Activated T-cell treated with anti-CD3 and anti-CD28 coated beads for 24 hours (primary cell): ENCODE data around the gene CCDC197.

Experiments used
- DNase-seq: peaks from one replicate; pipeline ENCODE4 v3.0.0-alpha.2; 2020; ENCODE audit warnings: low read depth

Gene CCDC197

DNA sequence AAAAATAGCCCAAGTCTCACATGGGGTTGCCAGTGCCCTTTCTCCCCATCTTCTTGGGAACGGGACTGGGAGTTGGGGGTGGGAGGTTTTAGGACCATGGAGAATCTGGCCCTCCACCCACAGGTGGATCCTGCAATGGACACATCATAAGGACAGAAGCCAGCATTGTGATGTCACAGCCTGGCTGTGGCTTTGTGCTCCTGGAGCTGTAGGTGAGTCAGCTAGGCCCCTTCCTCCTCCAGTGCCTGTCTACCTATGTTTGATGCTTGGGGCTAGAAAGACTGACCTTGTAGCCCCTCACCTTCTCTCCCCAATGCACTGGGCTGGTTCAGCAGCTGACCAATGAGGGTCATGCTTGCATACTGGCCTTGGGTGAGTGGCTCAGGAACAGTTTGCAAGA, at the start of gene CCDC197:
CCDC197 (plus strand) TSS at position 220 of the 400 bp plus-strand sequence. CDS start 831 bp downstream, outside the sequence.
- no peak for DNase-seq

GRCh38 chr14:93949511-93950075, 47.5 kb upstream of the CCDC197 start:
- DNase-seq: no peak

DNA sequence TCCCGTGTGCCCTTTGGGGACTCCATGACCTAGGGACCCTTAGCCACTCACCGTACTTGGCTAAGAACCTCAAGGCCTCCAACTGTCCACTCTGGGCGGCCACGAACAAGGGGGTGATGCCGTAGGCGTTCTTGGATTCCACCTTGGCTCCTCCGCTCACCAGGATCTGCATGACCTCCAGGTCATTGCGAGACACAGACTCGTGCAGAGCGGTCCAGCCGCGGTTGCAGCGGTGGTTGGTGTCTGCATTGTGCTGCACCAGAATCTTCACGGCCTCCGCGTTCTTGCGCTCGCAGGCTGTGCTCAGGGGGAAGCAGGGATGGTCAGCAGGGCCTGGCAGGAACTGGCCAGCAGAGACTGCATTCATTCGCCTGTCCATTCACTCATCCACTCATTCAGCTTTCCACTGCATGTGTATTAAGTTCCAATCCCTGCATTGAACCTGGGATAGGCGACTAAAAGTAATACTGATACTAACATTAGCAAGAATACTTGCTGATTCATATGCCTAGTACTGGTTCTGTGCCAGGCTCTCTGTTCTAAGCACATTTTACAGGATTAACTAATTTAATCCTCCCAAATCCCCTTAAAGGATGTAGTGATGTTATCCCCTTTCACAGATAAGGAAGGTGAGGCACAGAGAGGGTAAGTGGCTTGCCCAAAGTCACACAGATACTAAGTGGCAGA, 46.0 kb upstream of the CCDC197 start:
- DNase-seq: no peak

DNA sequence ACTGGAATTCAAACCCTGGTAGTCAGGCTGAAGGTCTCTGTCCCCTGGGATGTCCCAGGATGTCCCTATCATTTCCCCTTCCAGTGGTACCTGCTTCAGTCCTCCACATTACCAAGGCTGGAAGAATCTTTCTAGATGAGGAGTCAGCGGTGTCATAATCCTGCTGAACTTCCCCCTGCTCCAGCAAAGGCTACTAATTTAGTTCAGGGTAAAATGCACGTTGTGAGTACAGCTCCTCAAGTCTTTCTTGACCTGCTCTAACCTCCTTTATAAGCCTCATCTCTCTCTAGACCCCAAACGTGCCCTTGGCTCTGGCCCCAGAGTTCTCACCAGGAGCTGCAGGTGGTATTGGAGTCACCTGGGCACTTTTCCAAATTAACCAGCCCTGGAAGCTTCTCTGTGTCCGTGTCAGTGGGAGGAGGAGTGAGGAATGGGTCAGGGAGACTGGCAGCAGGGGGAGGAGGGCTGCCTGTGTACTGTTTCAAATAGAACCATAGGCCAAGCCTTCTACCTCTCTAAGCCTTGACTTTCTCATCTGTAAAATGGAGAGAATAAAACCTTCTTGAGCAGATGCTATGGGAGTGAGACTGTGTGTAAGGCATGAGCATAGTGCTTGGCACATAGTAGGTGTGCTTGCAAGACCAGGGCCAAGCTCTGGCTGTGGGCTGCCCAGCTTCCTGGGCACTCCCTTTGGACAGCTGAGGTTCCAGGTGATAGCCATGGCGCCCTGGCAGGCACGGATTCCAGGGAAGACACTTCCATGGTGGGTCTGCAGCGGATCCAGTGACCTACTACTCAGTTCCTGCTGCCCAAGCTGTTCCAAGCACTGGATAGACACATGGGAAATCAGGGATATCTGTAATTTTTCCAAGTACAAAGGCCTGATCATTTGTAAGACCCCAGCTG, 45.2 kb upstream of the CCDC197 start:
- no peak for DNase-seq

- no peak for DNase-seq
Observed at GRCh38 chr14:93952829-93953228, 44.3 kb upstream of the CCDC197 start.

DNA sequence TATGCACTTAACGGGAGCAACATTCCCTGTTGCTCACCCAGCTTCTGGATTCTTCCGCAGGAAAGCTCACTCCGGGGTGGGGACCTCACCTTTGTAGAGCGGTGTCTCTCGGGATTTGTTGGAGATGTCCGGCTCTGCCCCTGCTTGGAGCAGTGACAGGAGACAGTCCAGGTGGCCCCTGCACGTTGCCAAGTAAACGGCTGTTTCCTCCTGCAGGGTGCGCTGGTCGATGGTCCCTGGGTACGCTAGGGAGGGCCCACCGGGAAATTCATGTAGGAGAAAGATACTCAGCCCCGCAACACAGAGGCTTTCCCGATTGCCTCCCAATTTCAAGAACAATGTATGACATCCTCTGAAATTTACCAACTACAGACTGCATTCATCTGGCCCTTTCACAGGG, 43.8 kb upstream of the CCDC197 start:
- no peak for DNase-seq

- DNase-seq: no peak
Observed at GRCh38 chr14:93953739-93954515, 43.2 kb upstream of the CCDC197 start.

GRCh38 chr14:93954516-93954830, 42.6 kb upstream of the CCDC197 start:
- DNase-seq: no peak

DNA sequence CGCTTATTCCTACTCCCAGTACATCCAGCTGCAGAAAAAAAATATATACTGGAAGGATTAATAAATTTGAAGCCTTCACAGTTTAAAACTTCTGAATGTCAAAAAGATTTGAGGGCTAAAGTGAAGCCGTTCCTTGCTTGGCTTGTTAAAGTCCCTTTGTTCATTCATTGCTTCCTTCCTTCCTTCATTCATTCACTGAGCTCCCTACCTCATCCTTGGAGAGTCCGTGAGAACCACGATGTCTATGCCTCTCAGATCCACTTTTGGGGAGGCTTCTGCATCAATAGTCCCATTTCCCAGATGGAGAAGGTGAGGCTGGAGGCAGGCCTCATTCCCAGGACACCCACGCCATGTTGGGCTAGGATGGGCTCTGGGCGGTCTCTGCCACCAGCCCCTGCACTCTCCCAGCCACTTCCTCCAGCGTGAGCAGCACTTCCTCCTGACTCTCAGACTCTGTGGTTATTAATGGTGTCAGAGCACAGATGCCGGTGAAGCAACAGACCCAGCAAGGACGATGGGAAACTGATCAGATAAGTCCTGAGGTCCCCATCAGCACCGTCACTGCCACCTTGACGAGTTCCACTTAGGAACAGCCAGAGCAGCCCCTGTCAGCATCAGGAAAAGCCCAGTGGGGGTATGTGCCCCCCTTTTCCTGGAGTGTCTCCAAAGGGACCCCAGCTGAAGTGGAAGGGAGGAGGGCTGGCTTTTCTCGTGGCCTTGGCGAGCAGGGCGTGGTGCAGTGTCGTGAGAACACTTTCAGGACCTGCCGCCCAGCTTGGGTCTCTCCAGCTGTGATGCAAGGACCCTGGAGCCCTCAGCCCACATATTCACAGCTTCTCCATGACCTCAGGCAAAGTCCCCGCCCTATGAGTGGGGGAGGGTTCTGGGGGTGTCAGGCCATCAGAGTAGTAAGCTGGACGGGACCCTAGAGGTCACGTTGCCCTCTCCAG, 41.9 kb upstream of the CCDC197 start:
- no peak for DNase-seq

- no peak for DNase-seq
Observed at GRCh38 chr14:93955850-93956481, 41.1 kb upstream of the CCDC197 start.

GRCh38 chr14:93956514-93957332, 40.4 kb upstream of the CCDC197 start:
- no peak for DNase-seq

GRCh38 chr14:93957333-93957710, 39.8 kb upstream of the CCDC197 start:
- no peak for DNase-seq

- DNase-seq: no peak
Observed at GRCh38 chr14:93957751-93958566, 39.1 kb upstream of the CCDC197 start.

- DNase-seq: no peak
Observed at GRCh38 chr14:93958567-93959238, 38.4 kb upstream of the CCDC197 start.

- DNase-seq: peak; percentile 94
Observed at GRCh38 chr14:93959239-93960107, 37.6 kb upstream of the CCDC197 start.

GRCh38 chr14:93960108-93960475, 37.0 kb upstream of the CCDC197 start:
- no peak for DNase-seq

GRCh38 chr14:93960774-93961438, 36.2 kb upstream of the CCDC197 start:
- no peak for DNase-seq
